Activated CD4-positive, alpha-beta T cell treated with anti-CD3 and anti-CD28 coated beads, Interleukin-2, amount 50 U/mL, for 48 hours (primary cell): ENCODE measurements around the gene TLK2.
"Not testable (repeated sequence)": the region's sequence is repeated elsewhere in the genome, so short reads cannot be mapped to it uniquely, and the experiment has no call there.

Source experiments
- DNase-seq, 2 experiments: peaks; one replicate each; pipeline ENCODE4 v3.0.0-alpha.2; 2020

Gene TLK2

DNA sequence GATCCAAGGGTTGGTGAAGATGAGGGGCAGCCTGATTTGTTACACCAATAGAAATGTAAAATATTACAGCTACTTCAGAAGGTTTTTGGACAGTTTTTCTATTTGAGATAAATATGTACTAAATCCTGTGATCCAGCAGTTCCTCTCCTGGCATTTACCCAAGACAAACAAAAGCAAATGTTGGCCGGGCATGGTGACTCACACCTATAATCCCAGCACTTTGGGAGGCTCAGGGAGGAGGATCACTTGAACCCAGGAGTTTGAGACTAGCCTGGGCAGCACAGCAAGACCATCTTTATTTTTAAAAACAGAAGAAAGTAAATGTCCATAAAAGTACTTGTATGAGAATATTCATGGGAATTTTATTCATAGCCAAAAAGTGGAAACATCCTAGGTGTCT, 84.0 kb downstream of the TLK2 start:
- no peak for DNase-seq

GRCh38 chr17:62565817-62566216, 87.2 kb downstream of the TLK2 start:
- no peak for DNase-seq

GRCh38 chr17:62566996-62567578, 88.5 kb downstream of the TLK2 start:
- peak in 1 of 2 experiments; percentile 8 for DNase-seq

DNA sequence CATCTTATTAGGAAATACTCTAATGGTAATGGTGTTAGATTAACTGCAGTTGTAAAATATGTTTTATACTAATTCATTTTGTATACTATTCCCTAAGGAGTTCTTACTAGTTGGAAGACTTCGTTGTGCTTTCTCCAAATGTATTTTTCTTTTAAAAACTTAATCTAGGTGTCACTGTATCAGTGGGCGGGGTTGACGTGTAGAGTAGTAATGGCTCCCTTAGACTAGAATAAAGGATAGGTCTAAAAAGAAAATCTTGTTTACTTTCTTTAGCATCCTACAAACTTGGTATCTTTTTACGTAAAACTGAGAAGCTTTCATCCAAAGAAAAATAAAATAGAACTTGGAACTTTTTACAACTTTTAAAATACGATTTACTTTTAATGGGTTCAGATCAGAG, 93.9 kb downstream of the TLK2 start:
- no peak for DNase-seq

- DNase-seq, result no peak
Observed at GRCh38 chr17:62572888-62573401, 94.3 kb downstream of the TLK2 start.

GRCh38 chr17:62573480-62574117, 95.0 kb downstream of the TLK2 start:
- no peak for DNase-seq

GRCh38 chr17:62576382-62576781, 97.8 kb downstream of the TLK2 start:
- DNase-seq, result no peak

GRCh38 chr17:62578757-62579487, 100.3 kb downstream of the TLK2 start:
- no peak for DNase-seq

DNA sequence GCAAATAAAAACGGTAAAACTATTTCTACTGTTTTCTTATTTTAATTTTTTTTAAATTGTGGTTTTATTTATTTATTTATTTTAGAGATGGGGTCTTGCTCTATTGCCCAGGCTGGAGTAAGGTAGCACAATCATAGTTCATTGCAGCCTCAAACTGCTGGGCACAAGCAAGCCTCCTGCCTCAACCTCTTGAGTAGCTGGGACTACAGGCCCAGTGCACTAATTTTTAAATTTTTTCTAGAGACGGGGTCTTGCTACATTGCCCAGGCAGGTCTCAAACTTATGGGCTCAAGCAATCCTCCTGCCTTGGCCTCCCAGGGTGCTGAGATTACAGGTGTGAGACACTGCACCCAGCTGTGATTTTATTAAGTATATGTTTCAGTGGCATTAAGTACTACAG, 102.3 kb downstream of the TLK2 start:
- DNase-seq, result no peak

GRCh38 chr17:62581764-62582163, 103.1 kb downstream of the TLK2 start:
- no peak for DNase-seq

- no peak for DNase-seq
Observed at GRCh38 chr17:62587554-62587953, 108.9 kb downstream of the TLK2 start.

GRCh38 chr17:62588109-62588508, 109.5 kb downstream of the TLK2 start:
- no peak for DNase-seq

GRCh38 chr17:62591333-62591732, 112.7 kb downstream of the TLK2 start:
- DNase-seq, result no peak

DNA sequence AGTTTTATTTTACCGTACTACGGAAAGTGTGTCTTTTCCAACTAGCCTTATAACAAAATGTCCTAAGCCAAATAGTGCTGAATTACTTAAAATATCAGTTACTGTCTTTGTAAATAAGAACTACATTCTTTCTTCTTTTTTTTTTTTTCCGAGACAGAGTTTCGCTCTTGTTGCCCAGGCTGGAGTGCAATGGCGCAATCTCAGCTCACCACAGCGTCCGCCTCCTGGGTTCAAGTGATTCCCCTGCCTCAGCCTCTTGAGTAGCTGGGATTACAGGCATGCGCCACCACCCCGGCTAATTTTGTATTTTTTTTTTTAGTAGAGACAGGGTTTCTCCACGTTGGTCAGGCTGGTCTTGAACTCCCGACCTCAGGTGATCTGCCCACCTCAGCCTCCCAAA, 113.2 kb downstream of the TLK2 start:
- not testable (repeated sequence) for DNase-seq

DNA sequence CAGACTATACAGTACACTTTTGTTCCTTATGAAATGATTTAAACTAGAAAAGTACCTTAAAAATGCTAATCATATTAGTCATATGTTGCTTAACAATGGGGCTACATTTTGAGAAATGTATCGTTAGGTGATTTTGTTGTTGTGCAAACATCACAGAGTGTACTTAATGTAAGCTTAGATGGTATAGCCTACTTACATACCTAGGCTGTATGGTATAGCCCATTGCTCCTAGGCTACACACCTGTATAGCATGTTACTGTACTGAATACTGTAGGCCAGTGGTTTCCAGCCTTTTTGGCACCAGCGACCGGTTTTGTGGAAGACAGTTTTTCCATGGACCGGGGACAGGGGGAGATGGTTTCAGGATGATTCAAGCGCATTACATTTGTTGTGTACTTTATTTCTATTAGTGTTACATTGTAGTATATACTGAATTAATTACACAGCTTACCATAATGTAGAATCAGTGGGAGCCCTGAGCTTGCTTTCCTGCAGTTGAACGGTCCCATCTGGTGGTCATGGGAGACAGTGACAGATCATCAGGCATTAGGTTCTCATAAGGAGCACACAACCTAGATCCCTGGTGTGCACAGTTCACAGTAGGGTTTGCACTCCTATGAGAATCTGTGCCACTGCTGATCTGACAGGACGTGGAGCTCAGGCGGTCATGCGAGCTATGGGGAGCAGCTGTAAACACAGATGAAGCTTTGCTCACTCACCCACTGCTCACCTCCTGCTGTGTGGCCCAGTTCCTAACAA, 113.9 kb downstream of the TLK2 start:
- no peak for DNase-seq

GRCh38 chr17:62595484-62595883, 116.9 kb downstream of the TLK2 start:
- no peak for DNase-seq

DNA sequence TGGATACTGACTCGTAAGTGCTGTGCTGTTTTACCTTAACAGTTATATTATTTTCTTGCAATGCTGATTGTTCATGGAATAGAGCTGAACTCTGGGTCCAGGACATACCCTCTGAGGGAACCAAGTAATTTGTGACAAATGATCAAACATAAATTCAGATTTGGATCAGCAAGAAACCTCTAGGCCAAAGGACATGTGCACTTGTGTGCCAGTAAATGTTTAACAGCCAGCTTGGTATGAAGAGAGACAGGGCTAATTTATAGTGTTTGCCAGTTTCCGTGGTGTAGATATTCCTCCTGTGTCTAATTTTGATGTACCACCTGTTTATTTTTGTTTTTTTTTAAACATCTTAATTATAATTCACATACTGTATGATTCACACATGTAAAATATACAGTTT, 118.0 kb downstream of the TLK2 start:
- DNase-seq, result no peak

DNA sequence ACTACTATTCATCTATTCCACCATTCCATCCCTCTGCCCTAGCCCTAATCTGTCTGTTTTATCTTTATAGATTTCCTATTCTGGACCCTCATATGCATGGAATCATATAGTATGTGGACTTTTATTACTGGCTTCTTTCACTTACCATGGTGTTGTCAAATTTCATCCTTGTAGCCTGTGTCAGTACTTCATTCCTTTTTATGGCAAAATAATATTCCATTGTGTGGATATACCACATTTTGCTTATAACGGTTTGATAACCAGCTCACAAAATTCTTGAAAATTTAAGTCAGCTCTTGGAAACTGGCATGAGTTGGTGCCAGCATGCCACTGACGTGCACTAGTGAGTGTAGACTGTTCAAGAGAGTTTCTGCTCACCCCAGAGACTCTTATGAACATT, 118.5 kb downstream of the TLK2 start:
- DNase-seq, result no peak

DNA sequence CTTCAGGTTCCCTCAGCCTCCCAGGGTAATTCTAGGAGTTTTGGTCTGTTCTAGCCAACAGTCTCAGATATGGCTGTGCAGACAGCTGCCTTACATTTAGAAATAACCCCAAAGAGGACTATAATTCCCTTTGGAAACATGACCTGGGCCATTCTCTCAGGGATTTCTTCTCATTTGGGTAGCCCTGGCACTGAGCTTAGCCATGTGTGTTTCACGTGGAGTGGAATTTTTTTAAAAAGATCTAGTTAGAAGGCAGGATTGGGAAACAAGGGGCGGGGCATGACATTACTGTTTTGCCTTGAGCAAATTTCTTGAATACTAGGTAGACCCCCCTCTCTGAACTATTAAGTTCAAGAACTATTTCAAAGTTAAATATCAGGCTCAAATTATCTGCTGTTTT, 119.3 kb downstream of the TLK2 start:
- DNase-seq, result no peak

DNA sequence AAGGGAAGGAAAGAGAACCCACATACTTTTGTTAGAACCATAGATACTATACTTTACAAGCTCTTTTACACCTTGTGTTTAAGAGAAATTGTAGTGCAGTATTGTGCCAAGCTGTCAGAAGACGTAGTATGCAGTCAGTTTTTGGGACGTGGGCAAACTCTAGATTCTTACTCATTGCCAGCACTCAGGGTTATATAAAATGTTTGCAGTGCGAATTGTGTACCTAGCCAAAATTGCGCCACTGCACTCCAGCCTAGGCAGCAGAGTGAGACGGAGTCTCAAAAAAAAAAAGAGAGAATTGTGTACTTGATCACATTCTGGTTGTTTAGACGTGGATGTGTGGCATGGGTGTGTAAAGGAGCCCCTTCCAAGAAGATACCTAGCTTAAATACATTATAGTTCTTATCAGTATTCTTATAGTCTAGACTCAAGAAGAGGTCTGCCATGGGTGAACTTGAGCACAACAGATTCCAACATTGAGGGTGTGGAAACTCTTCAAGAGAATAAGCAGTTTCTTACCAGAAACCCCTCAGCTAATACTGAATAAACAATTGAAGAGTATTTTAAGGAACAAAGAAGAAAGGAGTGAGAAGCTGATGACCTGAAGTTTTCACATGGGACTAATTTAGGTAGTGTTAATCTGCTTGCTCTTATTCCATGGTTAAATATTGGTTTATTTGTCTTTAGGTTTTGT, 121.5 kb downstream of the TLK2 start:
- DNase-seq, result no peak

DNA sequence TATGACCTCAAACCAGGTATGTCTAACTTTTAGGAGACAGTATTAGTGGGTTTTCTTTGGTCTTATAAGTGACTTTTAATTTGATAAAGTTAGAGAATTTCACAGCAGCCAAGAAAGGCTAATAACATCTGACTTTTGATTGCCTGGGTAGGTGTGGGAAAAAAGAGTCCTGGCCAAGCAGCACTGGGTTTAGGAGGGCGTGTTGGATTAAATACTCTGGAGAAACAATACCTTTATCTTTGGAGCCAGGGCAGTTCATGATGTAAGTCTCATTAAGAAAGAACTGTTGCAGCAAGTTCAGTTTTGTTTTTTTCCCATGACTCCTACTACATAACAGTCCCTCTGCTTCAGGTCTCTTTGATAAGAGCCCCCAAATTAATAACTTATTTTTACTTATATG, 122.2 kb downstream of the TLK2 start:
- no peak for DNase-seq

- DNase-seq, result no peak
Observed at GRCh38 chr17:62601471-62601870, 122.8 kb downstream of the TLK2 start.

DNA sequence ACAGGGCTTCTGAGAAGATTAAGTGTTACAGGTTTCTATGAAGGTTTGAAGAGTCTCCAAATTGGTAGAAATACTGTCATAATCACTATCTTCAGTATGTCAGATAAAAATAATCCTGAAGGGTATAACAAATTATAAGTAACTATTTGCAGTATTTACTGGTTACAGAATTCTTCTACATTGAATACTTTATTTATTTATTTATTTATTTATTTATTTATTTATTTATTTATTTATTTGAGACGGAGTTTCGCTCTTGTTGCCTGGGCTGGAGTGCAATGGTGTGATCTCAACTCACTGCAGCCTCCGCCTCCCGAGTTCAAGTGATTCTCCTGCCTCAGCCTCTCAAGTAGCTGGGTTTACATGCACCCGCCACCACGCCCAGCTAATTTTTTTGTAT, 125.2 kb downstream of the TLK2 start:
- DNase-seq, result not testable (repeated sequence)
